ENCODE data around the gene IL22.
"Not testable (repeated sequence)": the region's sequence is repeated elsewhere in the genome, so short reads cannot be mapped to it uniquely, and the experiment has no call there.

The IL22 gene

GRCh38 chr12:68225576-68226476 is 27.6 kb downstream of the IL22 start, which contains the start of gene IL26:
Gene IL26 (minus strand): TSS chr12:68225810. CDS start chr12:68225756, 54 bp downstream.
- DNase-seq: peak; percentile 77

DNA sequence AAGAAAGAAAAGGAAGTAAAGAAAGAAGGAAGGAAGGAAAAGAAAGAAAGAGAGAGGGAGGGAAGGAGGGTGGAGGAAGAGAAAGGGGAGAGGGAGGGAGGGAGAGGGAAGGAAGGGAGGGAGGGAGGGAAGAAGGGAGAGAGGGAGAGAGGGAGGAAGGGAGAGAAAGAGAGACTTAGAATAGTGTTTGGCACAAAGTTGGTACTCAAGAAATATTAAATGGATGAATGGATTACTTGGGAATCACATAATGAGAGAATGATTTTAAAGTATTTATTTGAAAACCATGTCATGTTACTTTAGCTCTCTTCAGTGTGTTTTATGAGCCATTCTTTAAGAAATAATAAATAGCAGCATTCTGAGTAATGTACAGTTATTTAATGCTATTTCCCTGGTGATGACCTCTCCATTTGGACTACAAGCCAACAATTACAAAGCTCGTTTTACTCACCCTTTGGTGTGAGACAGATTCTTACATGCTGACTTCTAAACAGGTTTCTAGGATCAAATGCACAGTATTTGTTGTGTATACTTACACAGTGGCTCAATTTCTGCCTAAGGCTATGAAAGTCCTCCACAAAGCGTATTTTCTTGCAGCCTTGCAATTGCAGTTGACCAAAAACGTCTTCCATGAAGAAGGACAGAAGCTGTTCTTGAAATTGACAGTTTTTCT is 28.7 kb downstream of the IL22 start:
- DNase-seq: no peak

GRCh38 chr12:68223067-68223747 is 30.2 kb downstream of the IL22 start:
- peak; percentile 89 for DNase-seq

- peak; percentile 29 for DNase-seq
Measured at GRCh38 chr12:68222326-68222725, 31.1 kb downstream of the IL22 start.

GRCh38 chr12:68221497-68221896 is 31.9 kb downstream of the IL22 start:
- no peak for DNase-seq

GRCh38 chr12:68210875-68211274 is 42.5 kb downstream of the IL22 start:
- no peak for DNase-seq

GRCh38 chr12:68209048-68209728 is 44.2 kb downstream of the IL22 start:
- not testable (repeated sequence) for DNase-seq

GRCh38 chr12:68207276-68207675 is 46.1 kb downstream of the IL22 start:
- DNase-seq: no peak

DNA sequence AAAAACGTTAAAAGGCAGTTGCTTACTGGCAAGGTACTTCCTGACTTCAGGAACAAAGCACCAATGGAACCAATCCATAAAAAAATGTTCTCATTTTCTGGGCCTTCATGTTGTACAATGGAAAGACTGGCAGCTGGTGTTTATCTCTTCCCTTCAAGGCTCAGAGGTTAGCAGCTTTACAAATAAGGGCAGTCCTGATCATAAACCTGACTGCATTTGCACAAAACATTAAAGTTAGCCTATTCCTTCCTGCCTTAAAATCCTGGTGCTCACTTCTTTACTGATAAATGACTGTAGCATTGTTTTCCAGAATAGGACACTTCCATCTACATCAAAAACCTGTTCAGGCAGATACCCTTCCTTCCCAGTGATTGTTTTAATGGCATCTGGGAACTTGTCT is 47.0 kb downstream of the IL22 start:
- no peak for DNase-seq

DNA sequence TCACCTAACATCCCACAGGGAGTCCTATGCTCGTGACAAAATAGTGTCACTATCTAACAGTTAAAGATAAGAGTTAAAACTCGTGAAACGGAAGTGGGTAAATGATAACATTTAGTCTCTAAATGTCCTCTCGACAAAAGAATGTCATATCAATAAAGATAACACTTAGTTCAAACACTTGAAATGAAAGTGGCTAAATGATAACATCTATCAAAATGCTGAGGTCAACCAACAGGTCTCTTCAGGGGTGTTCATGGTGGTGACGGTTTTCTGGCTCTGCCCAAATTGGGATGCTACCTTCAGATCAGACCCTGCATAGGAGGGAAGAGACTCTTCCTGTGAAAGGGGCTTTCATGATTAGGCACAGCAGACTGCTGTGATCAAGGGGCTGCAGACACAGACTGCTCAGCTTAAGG is 49.9 kb downstream of the IL22 start:
- DNase-seq: peak; percentile 55

- no peak for DNase-seq
Measured at GRCh38 chr12:68200854-68201253, 52.5 kb downstream of the IL22 start.

- no peak for DNase-seq
Measured at GRCh38 chr12:68199127-68199526, 54.3 kb downstream of the IL22 start.

DNA sequence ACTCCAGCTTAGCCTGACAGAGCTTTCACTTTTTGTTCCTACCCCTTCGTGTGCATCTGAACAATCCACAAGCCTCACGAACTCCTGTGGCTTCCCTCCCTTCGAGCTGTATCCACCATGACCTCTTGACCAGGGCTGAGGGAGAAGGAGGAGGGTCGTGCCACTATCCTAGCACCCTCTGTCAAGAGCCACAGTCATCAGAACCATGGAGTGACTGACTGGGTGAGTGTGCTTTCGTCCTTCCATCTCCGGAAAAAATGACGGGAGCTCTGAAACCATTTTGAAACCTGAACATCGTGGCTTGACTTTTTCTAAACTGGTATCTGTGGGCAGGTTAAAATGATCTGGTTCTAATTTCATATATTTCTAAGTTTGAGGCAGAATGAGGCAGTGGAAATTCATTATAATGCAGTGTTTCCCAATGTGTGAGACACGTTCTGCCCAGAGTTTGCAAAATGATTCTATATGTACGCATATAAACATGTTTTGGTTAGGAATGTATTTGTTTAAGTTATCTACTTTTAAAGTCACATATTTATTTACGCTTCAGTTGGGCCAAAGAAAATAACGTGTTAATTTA is 54.8 kb downstream of the IL22 start:
- peak; percentile 61 for DNase-seq
